HEK293 (cell line): ENCODE results near the gene CACNA1C.

ENCODE experiments used
- CTCF ChIA-PET: fragments of 350-600 bp; formaldehyde crosslinking; extraction: SDS; loops from one replicate; lab custom pipeline; 2021; ENCODE audit warnings: antibody characterized with exemption; lab: Yijun Ruan, JAX
- POLR2A ChIA-PET: fragments of 300-600 bp; formaldehyde crosslinking; extraction: SDS; loops from one replicate; lab custom pipeline; 2020; ENCODE audit warnings: antibody characterized with exemption, inconsistent platforms; lab: Yijun Ruan, JAX
- H3K27ac ChIP-seq: fragments of 200-500 bp; sonication (Bioruptor generic); 2 replicates; pipeline ENCODE4 v1.5.1; 2014; ENCODE audit warnings: low read depth, low read length, control low read depth, inconsistent platforms; ENCODE audit errors: extremely low read depth
- H3K36me3 ChIP-seq, 2 experiments: fragments of 200-500 bp in 1 of 2; sonication (Bioruptor generic) in 1 of 2; 1 replicate in 1 of 2; 2 replicates in 1 of 2; pipeline ENCODE4 v1.5.1; 2014 to 2017; ENCODE audit warnings: inconsistent platforms in 2 of 2, low read length in 2 of 2; ENCODE audit not compliant: control insufficient read depth in 2 of 2, insufficient read depth in 1 of 2
- H3K4me1 ChIP-seq: fragments of 200-500 bp; sonication (Bioruptor generic); 2 replicates; pipeline ENCODE4 v1.5.1; 2014; ENCODE audit warnings: mild to moderate bottlenecking, low read length, inconsistent platforms; ENCODE audit not compliant: control insufficient read depth, insufficient read depth
- H3K4me3 ChIP-seq: 2 replicates; pipeline ENCODE4 v1.5.1; 2011; ENCODE audit warnings: low read depth, mild to moderate bottlenecking, control low read depth, low read length, moderate library complexity
- H3K9me3 ChIP-seq: fragments of 200-500 bp; sonication (Bioruptor generic); 2 replicates; pipeline ENCODE4 v1.5.1; 2014; ENCODE audit warnings: low read depth, low read length, inconsistent platforms; ENCODE audit not compliant: control insufficient read depth, insufficient read depth
- GFI1B ChIP-seq: fragments of 450-650 bp; formaldehyde crosslinking; IDR thresholded peaks from 2 replicates; pipeline ENCODE4 v1.5.1; 2016; ENCODE audit warnings: missing biosample characterization, missing genetic modification characterization
- GLIS1 ChIP-seq: fragments of 450-650 bp; formaldehyde crosslinking; IDR thresholded peaks from 2 replicates; pipeline ENCODE4 v1.5.1; 2016; ENCODE audit warnings: missing biosample characterization, missing genetic modification characterization
- MZF1 ChIP-seq: fragments of 450-650 bp; formaldehyde crosslinking; IDR thresholded peaks from 2 replicates; pipeline ENCODE4 v1.5.1; 2017; ENCODE audit warnings: missing biosample characterization, missing genetic modification characterization, borderline replicate concordance
- PRDM1 ChIP-seq: fragments of 450-650 bp; formaldehyde crosslinking; IDR thresholded peaks from 2 replicates; pipeline ENCODE4; 2016; ENCODE audit warnings: missing biosample characterization, missing genetic modification characterization
- RBAK ChIP-seq: fragments of 450-650 bp; formaldehyde crosslinking; IDR thresholded peaks from 2 replicates; pipeline ENCODE4 v1.5.1; 2016; ENCODE audit warnings: missing biosample characterization, missing genetic modification characterization
- SCRT1 ChIP-seq: fragments of 450-650 bp; formaldehyde crosslinking; IDR thresholded peaks from 2 replicates; pipeline ENCODE4 v1.5.1; 2016; ENCODE audit warnings: missing biosample characterization, missing genetic modification characterization, borderline replicate concordance
- SCRT2 ChIP-seq: fragments of 450-650 bp; formaldehyde crosslinking; IDR thresholded peaks from 2 replicates; pipeline ENCODE4 v1.5.1; 2016; ENCODE audit warnings: missing biosample characterization, missing genetic modification characterization
- TRIM28 ChIP-seq: IDR thresholded peaks from 2 replicates; pipeline ENCODE4 v1.6.1; 2011; ENCODE audit warnings: low read length, control low read depth, borderline replicate concordance
- ZFP41 ChIP-seq: fragments of 450-650 bp; formaldehyde crosslinking; IDR thresholded peaks from 2 replicates; pipeline ENCODE4 v1.5.1; 2016; ENCODE audit warnings: missing biosample characterization, missing genetic modification characterization, borderline replicate concordance
- ZNF140 ChIP-seq: fragments of 450-650 bp; formaldehyde crosslinking; IDR thresholded peaks from 2 replicates; pipeline ENCODE4 v1.5.1; 2016; ENCODE audit warnings: missing biosample characterization, missing genetic modification characterization
- ZNF19 ChIP-seq: fragments of 450-650 bp; formaldehyde crosslinking; IDR thresholded peaks from 2 replicates; pipeline ENCODE4; 2016; ENCODE audit warnings: missing biosample characterization, missing genetic modification characterization, low read depth
- ZNF211 ChIP-seq: fragments of 450-650 bp; formaldehyde crosslinking; IDR thresholded peaks from 2 replicates; pipeline ENCODE4 v1.5.1; 2016; ENCODE audit warnings: low read depth, missing biosample characterization, missing genetic modification characterization
- ZNF221 ChIP-seq: fragments of 450-650 bp; formaldehyde crosslinking; IDR thresholded peaks from 2 replicates; pipeline ENCODE4 v1.5.1; 2017; ENCODE audit warnings: missing biosample characterization, missing genetic modification characterization, borderline replicate concordance
- ZNF529 ChIP-seq: fragments of 450-650 bp; formaldehyde crosslinking; IDR thresholded peaks from 2 replicates; pipeline ENCODE4 v1.5.1; 2017; ENCODE audit warnings: missing genetic modification characterization, missing biosample characterization; ENCODE audit not compliant: insufficient replicate concordance
- ZNF560 ChIP-seq: fragments of 450-650 bp; formaldehyde crosslinking; IDR thresholded peaks from 2 replicates; pipeline ENCODE4 v1.5.1; 2017; ENCODE audit warnings: missing biosample characterization, missing genetic modification characterization, borderline replicate concordance
- ZNF664 ChIP-seq: fragments of 450-650 bp; formaldehyde crosslinking; IDR thresholded peaks from 2 replicates; pipeline ENCODE4 v1.5.1; 2016; ENCODE audit warnings: missing biosample characterization, missing genetic modification characterization
- ZNF776 ChIP-seq: fragments of 450-650 bp; formaldehyde crosslinking; IDR thresholded peaks from 2 replicates; pipeline ENCODE4 v1.5.0; 2017; ENCODE audit warnings: missing biosample characterization, missing genetic modification characterization, borderline replicate concordance
- TF ChIP-seq, protein P1 (sequence below): sonication (generic); formaldehyde crosslinking; IDR thresholded peaks from 2 replicates; pipeline ENCODE4 v1.8.1; 2022; ENCODE audit warnings: mild to moderate bottlenecking, moderate library complexity, missing genetic modification reagents
- TF ChIP-seq, protein P2 (sequence below): fragments of 450-650 bp; formaldehyde crosslinking; IDR thresholded peaks from 2 replicates; pipeline ENCODE4 v1.5.1; 2016; ENCODE audit warnings: missing biosample characterization, missing genetic modification characterization
- TF ChIP-seq, protein P3 (sequence below): fragments of 450-650 bp; formaldehyde crosslinking; IDR thresholded peaks from 2 replicates; pipeline ENCODE4 v1.5.1; 2016; ENCODE audit warnings: missing biosample characterization, missing genetic modification characterization, low read depth
- TF ChIP-seq, protein P4 (sequence below): fragments of 450-650 bp; formaldehyde crosslinking; IDR thresholded peaks from 2 replicates; pipeline ENCODE4 v1.5.1; 2016; ENCODE audit warnings: missing biosample characterization, missing genetic modification characterization

Gene CACNA1C

DNA sequence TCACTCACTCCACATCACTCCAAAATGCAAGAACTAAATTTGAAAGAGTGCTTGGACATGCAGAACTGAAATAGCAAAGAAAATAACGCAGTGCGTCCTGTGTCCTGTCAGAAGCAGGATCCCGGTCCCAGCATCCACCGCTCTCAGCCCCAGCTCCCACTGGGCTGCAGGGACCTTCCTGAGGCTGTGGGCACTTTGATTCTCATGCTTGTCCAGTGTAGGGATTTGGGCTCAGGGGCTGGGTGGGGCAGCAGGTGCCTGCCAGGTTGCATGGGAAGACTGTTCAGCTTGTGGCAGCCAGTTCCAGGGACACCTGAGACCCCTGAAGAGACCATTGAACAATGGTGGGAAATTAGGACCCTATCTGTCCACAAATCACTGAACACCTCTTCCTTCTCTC, 602.0 kb downstream of the CACNA1C start (continued):
- TF ChIP-seq, protein P1, sequence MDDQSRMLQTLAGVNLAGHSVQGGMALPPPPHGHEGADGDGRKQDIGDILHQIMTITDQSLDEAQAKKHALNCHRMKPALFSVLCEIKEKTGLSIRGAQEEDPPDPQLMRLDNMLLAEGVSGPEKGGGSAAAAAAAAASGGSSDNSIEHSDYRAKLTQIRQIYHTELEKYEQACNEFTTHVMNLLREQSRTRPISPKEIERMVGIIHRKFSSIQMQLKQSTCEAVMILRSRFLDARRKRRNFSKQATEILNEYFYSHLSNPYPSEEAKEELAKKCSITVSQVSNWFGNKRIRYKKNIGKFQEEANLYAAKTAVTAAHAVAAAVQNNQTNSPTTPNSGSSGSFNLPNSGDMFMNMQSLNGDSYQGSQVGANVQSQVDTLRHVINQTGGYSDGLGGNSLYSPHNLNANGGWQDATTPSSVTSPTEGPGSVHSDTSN (CRISPR knock-in tag): no peak
- TF ChIP-seq ZNF776 (tag by site-specific recombination) (no peak), ZNF221 (no peak), PRDM1 (tag by site-specific recombination) (no peak)

DNA sequence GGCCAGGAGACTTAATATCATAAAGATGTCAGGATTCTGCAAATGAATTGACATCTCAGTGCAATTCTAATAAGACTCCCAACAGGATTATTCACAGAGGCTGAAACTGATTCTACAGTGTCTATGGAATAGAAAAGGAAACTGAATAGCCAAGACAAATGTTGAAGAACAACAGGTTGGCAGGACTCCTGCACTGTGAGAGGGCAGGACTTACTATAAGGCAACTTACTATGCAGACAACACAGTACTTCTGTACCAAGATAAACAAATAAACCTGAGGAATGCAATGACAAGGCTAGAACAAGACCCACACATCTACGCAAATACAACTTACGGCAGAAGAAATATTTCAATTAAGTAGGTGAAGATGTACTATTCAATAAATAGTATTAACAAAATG, 609.7 kb downstream of the CACNA1C start:
- POLR2A ChIA-PET: no interaction called here
- H3K27ac ChIP-seq: no peak overlapping the region
- no peaks in the 10 kb centered on the region for H3K4me1 ChIP-seq
- TF ChIP-seq, protein P2, sequence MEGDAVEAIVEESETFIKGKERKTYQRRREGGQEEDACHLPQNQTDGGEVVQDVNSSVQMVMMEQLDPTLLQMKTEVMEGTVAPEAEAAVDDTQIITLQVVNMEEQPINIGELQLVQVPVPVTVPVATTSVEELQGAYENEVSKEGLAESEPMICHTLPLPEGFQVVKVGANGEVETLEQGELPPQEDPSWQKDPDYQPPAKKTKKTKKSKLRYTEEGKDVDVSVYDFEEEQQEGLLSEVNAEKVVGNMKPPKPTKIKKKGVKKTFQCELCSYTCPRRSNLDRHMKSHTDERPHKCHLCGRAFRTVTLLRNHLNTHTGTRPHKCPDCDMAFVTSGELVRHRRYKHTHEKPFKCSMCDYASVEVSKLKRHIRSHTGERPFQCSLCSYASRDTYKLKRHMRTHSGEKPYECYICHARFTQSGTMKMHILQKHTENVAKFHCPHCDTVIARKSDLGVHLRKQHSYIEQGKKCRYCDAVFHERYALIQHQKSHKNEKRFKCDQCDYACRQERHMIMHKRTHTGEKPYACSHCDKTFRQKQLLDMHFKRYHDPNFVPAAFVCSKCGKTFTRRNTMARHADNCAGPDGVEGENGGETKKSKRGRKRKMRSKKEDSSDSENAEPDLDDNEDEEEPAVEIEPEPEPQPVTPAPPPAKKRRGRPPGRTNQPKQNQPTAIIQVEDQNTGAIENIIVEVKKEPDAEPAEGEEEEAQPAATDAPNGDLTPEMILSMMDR (tag by site-specific recombination): no peak
- TF ChIP-seq ZNF140 (tag by site-specific recombination): no peak
- TF ChIP-seq, protein P3, sequence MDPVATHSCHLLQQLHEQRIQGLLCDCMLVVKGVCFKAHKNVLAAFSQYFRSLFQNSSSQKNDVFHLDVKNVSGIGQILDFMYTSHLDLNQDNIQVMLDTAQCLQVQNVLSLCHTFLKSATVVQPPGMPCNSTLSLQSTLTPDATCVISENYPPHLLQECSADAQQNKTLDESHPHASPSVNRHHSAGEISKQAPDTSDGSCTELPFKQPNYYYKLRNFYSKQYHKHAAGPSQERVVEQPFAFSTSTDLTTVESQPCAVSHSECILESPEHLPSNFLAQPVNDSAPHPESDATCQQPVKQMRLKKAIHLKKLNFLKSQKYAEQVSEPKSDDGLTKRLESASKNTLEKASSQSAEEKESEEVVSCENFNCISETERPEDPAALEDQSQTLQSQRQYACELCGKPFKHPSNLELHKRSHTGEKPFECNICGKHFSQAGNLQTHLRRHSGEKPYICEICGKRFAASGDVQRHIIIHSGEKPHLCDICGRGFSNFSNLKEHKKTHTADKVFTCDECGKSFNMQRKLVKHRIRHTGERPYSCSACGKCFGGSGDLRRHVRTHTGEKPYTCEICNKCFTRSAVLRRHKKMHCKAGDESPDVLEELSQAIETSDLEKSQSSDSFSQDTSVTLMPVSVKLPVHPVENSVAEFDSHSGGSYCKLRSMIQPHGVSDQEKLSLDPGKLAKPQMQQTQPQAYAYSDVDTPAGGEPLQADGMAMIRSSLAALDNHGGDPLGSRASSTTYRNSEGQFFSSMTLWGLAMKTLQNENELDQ (tag by site-specific recombination): no peak
- TF ChIP-seq ZNF664: no peak
- no peak for TF ChIP-seq ZNF529 (tag by site-specific recombination)
- TF ChIP-seq GLIS1: no peak
- TF ChIP-seq RBAK (tag by site-specific recombination): no peak
- TF ChIP-seq ZFP41: no peak
- TF ChIP-seq ZNF19 (tag by site-specific recombination): no peak
- no peak for TF ChIP-seq ZNF560
- peak; percentile 42; the same call in 1 of the 2 replicates for TF ChIP-seq SCRT2 (tag by site-specific recombination)
- TF ChIP-seq, protein P4, sequence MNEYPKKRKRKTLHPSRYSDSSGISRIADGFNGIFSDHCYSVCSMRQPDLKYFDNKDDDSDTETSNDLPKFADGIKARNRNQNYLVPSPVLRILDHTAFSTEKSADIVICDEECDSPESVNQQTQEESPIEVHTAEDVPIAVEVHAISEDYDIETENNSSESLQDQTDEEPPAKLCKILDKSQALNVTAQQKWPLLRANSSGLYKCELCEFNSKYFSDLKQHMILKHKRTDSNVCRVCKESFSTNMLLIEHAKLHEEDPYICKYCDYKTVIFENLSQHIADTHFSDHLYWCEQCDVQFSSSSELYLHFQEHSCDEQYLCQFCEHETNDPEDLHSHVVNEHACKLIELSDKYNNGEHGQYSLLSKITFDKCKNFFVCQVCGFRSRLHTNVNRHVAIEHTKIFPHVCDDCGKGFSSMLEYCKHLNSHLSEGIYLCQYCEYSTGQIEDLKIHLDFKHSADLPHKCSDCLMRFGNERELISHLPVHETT (tag by site-specific recombination): no peak
- no peak for TF ChIP-seq ZNF211 (tag by site-specific recombination)
- 0 out of 2 replicates have a peak, but pooled peaks have one; percentile 32 for TF ChIP-seq SCRT1 (tag by site-specific recombination)
- no peak for TF ChIP-seq GFI1B
- no peak for TF ChIP-seq TRIM28
- no peak for TF ChIP-seq MZF1 (tag by site-specific recombination)
- CTCF ChIA-PET: no interaction called here
- H3K4me3 ChIP-seq: no peak overlapping the region
- H3K9me3 ChIP-seq: no peaks in the 10 kb centered on the region
- no peaks in the 10 kb centered on the region for H3K36me3 ChIP-seq
